Activated gamma-delta T cell treated with anti-CD3 and anti-CD28 coated beads, Interleukin-2, amount 50 U/mL, for 16 hours (primary cell): ENCODE measurements around the gene STK32B.
"Not testable (repeated sequence)": the region's sequence is repeated elsewhere in the genome, so short reads cannot be mapped to it uniquely, and the experiment has no call there.

Experiments
- DNase-seq: peaks from one replicate; pipeline ENCODE4 v3.0.0-alpha.2; 2020; ENCODE audit warnings: low read depth

Gene STK32B

DNA sequence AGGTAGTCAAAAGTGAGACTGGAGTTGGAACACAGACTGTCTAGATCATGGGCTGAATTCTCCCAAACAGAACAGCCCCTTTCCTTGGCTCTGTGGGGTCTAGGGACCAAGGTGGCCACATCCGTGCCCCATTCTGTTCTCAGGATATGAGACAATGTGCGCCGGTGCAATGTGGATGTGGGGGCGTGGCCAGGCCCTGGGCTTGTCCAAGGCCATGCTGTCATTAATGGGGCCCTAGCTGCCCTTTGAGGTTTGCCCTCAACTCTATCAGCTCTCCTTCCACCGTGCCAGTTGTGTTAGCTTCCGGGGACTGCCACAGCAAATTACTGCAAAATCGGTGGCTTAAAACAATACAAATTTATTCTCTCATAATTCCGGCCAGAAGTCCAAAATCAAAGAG lies 344.5 kb downstream of the STK32B start:
- DNase-seq: no peak

DNA sequence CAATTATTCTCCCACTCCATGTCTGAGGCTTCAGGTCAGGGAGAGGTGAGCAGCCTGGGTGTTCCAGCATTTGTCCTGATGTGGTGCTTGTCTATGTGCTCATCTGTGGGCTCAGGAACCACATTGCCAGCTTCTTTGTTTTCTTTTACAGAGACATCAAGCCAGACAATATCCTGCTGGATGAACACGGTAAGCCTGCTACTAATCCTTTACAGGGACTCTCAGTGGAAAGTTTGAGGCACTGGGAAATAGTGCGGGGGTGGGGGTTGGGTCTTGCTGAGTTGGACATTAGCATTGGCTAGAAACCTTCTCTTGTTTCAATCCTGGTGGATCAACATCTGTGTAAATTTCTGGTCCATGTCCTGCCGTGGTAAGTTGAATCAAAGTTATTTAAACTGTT lies 346.8 kb downstream of the STK32B start:
- no peak for DNase-seq

DNA sequence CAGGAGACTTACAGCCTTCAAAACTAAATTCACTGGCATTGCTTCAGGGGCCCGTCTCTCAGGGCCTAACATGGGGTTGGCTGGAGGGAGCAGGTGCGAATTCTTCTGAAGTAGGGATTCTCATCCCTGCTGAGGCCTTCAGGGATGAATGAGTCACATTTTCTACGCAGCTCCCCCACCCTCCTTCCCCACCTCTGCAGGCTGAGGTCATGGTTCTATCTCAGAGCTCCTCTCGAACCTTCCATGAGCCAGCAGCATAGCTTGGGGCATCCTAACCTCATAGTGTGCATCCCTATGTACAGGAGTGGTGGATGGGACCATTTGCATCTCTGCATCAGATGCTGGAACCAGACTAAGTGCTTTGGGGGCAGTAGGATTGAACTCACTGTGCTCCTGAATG lies 347.8 kb downstream of the STK32B start:
- no peak for DNase-seq

DNA sequence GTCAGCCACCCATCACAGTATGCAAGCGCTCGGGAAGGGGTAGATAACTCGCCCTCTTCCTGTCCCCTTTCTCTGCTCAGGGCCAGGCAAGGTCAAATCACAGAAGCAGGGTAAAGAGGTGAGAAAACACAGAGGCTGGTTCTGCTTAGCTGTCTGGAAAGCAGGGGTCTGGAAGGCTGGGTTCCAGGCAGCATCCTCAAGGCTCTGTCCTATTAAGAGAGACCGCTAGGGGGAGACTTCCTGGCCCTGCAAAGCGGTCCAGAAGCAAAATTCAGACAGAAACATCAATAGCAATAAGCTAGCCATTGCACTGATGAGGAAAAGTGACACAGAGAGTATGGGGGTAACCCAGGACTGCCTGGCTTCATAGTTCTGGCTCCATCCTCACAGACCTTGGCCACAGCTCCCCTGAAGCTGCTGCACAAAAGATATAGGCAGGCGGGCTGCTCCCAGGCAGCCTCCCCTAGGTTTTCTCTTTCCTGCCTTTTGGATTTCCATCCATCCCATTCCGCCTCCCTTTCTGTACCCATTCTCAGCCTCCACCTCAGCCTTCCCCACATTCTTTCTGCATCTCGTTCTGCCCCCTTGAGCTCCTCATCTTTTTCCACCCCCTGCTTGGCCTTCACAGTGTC lies 348.6 kb downstream of the STK32B start:
- DNase-seq: no peak

DNA sequence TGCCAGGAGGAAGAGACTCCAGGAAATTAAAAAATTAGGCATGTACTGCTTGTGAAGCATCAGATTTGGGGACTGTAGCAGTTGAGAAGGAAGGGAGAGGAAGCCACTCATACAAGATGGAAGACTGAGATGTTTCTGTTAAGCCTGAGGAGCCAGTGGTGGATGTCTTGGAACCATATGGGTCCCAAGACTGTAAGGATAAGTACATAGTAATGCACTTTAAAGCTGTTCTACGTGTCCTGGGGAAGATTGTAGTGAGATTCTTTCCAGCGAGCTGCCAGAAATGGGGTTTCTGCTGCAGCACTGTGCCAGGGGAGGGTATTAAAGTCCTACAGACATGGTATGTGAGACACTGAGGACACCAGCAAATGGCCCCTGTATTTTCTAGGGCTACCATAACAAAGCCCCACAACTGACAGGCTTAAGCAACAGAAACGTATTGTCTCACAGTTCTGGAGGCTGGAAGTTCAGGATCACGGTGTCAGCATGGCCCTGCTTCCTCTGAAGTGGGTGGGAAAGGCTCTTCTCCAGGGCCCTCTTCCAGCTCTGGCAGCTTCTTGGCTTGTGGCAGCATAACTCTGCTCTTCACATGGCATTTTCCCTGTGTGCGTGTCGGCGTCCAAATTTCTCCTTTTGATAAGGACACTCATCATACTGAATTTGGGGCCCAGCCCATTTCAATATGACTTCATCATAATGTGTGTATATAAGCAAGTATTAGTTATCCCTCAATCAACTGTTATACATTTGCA lies 352.6 kb downstream of the STK32B start:
- no peak for DNase-seq

DNA sequence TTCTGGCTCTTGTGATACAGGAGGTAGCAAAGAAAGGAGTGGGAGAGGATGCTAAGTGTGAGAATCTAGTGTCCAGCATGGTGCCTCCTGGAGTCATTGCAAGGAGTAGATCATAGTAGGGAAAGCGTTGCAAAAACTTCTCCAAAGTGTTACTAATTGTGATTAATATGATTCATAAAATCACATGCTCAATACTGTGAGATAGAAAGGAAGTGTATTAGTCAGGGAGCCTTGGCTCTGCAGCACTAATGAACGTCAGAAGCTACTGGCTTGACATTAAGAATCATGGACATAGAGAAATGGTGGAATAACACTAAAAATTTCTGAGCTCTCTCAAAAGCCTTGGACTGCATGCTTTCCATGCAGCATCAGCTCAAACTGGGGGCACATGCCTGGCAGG lies 358.0 kb downstream of the STK32B start:
- no peak for DNase-seq

DNA sequence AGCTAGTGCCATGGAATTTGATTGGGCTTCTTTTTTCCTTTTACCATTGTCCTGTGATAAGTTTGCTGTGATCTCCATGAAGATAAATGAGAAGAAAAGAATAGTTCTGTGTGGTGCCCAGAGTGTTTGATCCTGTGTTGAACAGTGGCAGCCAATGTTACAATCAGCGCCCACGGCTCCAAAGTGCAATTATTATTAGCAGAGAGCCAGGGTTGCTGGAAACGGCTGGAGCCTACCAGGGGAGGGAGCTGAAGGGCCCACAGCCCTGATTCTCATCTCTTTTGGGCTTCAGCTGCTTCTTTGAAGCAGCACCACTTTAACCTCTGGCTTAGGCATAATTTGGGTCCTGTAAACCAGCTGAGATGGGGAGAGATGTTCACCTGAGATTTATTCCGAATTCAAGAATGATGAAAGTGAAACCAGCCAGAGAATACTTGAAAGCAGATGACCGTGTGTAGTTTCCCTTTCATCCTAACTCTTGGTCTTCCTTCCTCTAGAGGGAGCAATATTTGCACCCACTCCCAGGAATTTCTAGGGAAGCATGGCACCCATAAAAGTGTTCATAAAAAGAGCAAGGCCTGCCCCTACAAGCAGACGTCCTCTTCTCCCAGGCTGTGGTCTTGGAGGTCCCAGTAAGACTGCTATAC lies 358.8 kb downstream of the STK32B start:
- DNase-seq: no peak

DNA sequence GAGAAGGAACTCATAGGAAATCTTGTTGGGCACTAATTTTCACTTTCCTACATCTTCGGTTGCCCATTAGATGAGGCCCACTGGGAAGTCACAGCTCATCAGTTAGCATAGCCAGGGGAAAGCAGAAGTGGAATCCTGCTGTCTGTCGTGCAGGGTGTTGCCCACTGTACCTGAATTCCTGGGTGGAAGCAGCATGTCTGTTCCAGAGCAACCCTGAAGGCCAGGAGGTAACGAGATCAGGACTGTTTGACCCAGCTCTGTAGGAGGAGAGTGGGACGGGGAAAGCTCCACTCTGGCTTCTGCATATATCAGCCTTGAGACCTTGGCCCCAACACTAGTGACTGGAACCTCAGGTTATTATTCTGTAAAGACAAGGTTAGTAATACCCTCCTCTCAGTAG lies 361.0 kb downstream of the STK32B start:
- DNase-seq: no peak

DNA sequence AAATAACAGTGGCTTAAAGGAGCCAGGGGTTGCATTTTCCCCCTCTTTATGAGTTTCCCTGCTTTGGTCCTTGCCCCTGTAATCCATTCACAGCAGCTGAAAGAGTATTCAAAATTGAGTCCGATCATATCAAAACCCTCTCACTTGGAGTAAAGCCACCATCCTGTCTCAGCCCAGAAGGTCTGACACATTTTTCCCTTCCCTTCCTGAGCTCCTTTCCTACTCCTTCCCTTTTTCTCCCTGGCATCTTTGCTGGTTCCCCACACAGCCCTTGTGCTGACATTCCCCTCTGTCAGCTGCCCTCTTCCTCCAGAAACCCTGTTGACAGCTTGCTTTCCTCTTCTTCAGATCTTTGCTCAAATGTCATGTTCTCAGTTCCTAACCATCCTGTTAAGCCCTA lies 361.5 kb downstream of the STK32B start:
- no peak for DNase-seq

DNA sequence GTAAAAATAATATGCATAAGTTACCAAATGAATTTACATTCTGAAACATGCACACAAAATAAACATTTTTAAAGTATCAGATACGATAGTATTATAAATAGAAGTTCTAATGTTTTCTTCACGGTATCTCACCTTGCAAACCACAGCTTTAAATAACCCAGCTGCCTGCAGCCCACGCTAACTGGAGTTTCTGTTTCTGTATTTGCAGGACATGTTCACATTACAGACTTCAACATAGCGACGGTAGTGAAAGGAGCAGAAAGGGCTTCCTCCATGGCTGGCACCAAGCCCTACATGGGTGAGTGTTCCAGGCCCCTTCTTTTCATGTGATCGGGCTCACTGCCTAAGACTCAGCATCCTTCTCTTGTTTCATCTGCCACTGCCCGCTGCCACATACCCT lies 365.4 kb downstream of the STK32B start:
- no peak for DNase-seq

DNA sequence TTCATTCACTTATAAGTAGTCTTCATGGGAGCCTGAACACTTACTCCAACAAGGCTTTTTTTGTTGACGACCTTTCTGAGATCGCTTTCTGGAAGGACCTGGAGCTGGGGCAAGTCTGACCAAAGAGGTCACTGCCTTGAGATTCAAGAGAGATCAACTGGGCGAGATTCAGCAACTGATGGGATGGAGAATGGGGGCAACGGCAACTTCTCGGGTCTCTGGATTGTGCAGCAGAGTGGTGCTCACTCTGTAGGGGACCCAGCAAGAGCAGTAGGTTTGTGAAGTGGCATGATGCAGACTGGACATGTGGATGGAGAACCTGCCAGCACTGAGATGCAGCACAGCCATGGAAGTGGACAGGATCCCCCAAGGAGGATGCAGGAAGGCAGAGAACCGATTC lies 369.0 kb downstream of the STK32B start:
- no peak for DNase-seq

DNA sequence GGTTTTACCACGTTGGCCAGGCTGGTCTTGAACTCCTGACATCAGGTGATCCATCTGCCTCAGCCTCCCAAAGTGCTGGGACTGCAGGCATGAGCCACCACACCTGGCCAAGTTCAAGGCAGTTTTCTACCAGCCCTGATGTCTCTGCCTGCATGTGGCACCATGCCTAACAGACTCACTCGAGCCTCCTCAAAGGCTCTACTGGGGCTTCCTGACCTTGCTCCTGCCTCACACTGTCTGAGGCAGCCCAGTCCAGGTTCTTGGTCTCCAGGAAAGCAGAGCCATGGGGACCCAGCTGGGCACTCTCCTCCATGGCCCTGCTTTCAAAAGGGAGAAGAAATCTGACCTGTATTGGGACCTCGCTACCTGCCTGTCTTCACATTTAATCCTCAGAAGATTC lies 370.1 kb downstream of the STK32B start:
- DNase-seq: no peak

DNA sequence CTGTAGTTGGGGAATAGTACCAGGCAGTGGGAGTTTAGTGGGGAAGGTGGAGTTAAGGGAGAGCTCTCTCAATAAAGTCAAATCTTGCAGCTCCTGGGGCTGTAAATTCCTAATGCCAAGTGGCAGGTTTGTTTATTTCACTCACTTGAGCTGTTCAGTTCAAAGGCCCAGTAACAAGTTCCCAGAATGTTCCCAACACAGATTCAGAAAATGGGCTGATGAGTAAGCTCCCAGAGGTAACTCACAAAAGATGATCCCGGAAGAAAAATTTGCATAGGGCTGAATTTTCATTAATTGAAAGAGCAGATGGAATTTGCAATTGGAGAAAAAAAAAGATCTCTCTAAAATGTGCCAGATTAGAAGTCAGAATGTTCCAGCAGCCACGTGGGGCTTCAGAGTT lies 370.9 kb downstream of the STK32B start:
- DNase-seq: no peak

DNA sequence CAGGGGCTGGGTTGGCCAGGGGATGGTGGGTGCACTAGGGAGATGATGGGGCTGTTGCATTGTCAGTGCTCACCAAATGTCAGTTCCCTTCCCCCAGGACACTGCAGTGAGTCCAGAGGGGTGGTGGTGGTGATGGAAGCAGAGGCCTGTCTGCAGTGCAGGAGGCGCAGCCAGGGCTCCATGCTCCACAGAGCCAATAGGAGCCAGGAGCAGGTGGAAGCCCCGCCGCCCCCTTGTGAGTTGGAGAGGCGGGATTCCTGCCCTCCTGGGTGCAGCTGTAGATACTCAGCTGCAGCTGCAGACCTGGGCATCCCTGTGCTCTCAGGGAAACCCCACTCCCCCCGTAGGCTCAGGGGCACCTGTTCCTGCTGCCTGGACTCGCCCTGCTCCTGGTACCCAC lies 372.4 kb downstream of the STK32B start:
- no peak for DNase-seq

DNA sequence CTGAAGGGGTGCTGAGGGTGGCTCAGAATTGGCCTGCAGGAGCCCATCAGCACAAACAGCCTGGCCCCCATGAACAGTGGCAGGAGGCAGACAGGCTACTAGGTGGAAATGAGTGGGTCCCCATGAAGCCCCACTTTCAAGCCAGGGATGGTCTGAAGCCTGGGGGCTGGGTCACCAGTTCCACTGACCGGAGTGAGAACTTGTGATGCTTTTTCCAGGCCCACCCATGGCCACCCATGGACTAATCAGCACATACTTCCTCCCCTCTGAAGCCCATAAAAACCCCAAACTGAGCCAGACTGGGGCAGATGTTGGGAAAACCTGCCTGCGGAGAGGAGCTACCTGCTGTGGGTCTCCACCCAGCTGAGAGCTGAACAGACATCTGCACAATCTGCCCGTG lies 372.9 kb downstream of the STK32B start:
- DNase-seq: no peak

DNA sequence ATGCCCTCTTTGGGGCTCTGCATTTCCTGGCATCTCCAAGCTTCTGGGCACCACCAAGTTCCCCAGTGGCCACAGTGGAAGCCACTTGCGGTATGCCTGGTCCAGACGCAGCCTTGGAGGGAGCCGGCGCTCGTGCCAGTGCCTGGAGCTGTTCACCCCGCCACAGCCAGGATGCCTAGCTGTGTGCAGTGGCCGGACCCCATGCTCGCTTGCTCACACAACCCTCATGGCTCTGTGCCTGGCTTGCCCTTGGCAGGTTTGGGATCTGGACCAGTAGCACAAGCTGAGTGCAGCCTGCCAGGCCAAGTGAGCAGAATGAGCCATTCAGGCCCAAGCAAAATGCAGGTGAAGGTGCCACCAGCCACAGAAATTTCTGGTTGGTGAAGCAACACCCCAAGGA lies 373.6 kb downstream of the STK32B start:
- no peak for DNase-seq

DNA sequence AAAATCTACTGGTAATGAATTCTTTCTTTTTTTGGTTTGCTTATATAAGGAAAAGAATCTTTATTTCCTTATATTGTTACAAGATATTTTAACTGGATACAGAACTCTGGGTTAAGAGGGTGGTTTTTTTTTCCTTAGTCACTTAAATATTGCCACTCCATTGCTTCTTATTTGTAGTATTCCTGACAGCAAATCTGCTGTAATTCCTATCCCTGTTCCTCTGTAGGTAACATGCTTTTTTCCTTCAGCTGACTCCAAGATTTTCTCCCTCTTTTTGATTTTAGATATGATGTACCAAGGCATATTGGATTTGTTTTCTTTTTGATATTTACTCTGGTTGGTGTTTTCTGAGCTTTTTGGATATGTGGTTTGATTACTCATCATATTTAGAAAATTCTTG lies 378.5 kb downstream of the STK32B start:
- DNase-seq: no peak

DNA sequence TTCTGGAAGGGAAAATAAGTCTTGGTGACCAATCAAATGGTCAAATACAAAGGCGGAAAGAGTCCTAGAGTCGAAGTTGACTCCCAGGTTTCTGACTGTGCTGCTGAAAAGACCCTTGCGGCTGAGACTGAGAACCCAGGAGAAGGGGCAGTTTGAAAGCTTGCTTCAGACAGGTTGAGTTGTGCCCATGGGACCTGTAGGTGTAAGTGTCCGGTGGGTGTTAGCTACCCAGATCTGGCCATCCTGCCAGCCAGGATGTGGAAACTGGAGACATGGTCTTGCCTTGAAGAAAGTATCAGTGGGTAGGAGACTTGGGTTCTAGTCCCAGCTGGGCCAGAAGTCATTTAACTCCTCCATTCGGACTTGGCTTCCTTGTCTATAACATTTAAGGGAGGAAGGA lies 381.9 kb downstream of the STK32B start:
- DNase-seq: no peak

DNA sequence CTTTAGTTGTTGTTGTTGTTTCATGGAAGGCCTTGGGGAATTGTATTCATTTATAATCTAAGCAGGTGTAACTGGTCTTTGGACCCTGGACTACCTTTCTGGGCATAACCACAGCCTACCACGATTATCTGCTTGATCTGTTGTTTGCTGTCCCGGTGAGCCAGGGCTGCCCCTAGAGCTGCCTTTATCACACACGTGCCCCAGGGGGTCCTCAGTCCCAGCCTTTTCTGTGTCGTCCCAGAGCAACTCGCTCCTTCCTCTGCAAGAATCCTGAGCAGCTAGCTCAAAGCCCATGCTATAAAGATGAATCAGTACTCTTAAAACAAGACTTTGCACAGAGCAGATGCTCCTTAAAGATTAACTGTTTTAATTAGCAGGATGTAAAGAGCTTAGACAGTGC lies 383.9 kb downstream of the STK32B start:
- DNase-seq: no peak

DNA sequence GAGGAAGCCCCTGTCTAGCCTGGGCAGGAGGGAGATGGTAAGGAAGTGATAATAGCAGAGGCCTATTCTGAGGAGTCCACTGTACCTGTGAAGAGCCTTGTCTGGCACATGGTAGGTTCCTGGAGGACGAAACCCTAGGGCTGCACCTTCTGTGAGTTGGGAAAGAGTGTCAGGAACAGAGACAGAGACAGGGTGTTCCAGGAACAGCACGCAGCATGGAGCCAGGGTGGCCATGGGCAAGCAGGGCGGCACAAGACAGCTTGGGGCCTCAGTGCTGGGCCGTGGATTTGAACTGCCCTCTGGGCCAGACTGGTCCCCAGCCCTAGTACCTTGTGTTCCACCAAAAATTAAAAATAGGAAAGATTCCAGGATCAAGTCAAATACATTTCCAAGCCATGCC lies 384.5 kb downstream of the STK32B start:
- DNase-seq: no peak

DNA sequence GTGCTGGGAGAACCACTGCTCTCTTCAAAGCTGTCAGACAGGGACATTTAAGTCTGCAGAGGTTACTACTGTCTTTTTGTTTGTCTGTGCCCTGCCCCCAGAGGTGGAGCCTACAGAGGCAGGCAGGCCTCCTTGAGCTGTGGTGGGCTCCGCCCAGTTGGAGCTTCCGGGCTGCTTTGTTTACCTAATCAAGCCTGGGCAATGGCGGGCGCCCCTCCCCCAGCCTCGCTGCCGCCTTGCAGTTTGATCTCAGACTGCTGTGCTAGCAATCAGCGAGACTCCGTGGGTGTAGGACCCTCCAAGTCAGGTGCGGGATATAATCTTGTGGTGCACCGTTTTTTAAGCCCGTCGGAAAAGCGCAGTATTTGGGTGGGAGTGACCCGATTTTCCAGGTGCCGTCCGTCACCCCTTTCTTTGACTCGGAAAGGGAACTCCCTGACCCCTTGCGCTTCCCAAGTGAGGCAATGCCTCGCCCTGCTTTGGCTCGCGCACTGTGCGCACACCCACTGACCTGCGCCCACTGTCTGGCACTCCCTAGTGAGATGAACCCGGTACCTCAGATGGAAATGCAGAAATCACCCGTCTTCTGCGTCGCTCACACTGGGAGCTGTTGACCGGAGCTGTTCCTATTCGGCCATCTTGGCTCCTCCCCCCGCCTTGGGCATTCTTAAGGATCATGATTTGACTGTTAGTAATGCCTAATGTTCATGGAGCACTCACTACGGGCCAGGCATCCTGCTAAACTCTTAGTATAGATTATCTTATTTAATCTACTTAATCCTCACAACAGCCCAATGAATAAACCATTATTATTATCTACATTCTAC lies 392.9 kb downstream of the STK32B start:
- not testable (repeated sequence) for DNase-seq

DNA sequence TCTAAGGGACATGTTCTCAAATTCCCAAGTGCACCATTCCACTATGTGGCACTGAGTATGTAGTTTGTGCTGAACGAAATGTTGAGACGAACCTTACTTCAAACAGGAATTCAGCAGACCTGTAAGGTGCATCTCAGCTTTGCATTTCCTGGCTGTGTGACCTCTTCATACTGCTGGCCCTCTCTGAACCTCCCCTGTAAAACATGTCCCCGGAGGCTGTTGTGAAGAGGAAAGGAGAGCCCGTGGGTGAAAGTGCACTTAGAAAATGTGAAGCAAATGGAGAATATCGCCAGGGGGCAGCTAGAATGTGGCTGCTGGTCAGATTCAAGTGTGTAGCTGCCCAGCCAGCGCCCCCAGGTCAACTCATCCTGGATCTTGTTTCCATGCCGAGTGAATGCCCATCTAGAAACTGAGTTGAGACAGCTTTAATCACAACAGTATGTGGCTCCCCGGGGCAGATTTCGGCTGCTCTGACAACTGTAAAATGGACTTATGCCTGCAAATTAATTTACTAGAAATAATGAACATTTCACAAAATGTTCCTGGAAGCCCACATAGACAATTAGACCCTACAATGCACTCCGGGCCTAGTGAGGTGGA lies 393.7 kb downstream of the STK32B start:
- no peak for DNase-seq
